Esophagus (tissue), 2 donors: ENCODE data around the gene XPC. TPM values are rescaled to one million over a fixed set of nuclear protein-coding genes. Genes with fewer than 3 reads are reported as not detected.

Source experiments
- H3K27ac ChIP-seq, 2 donors: one replicate each; pipeline ENCODE4 v1.5.1; 2013; ENCODE audit warnings: low read depth in 2 of 2, mild to moderate bottlenecking in 2 of 2, inconsistent platforms in 1 of 2, low read length in 1 of 2, moderate library complexity in 1 of 2
- H3K27me3 ChIP-seq, 2 donors: one replicate each; pipeline ENCODE4 v1.6.1; 2013; ENCODE audit warnings: low read length in 2 of 2, control low read depth in 1 of 2, mild to moderate bottlenecking in 1 of 2; ENCODE audit not compliant: insufficient read depth in 2 of 2, control insufficient read depth in 1 of 2
- H3K36me3 ChIP-seq, 2 donors: one replicate each; pipeline ENCODE4 v1.6.1; 2013; ENCODE audit warnings: low read length in 1 of 2; ENCODE audit not compliant: control insufficient read depth in 2 of 2, insufficient read depth in 2 of 2
- H3K4me1 ChIP-seq, 2 donors: one replicate each; pipeline ENCODE4 v1.6.1; 2013; ENCODE audit warnings: low read length in 1 of 2; ENCODE audit not compliant: control insufficient read depth in 2 of 2, insufficient read depth in 2 of 2
- H3K4me3 ChIP-seq, 2 donors: one replicate each; pipeline ENCODE4 v1.5.1; 2013; ENCODE audit warnings: low read length in 2 of 2, mild to moderate bottlenecking in 2 of 2, low read depth in 1 of 2, moderate library complexity in 1 of 2
- H3K9me3 ChIP-seq, 2 donors: one replicate each; pipeline ENCODE4 v1.6.1; 2013; ENCODE audit warnings: mild to moderate bottlenecking in 2 of 2, low read depth in 1 of 2, low read length in 1 of 2, moderate library complexity in 1 of 2; ENCODE audit not compliant: control insufficient read depth in 2 of 2, insufficient read depth in 1 of 2
- WGBS, 2 donors: extraction: QIAGEN DNeasy Blood & Tissue Kit; methylation state at CpG; one replicate each; pipeline ENCODE4 v1.1.7; 2013; 5-methylcytosine and 5-hydroxymethylcytosine counted together
- polyA plus RNA-seq, 2 donors: library from polyadenylated mRNA; stranded (reverse); fragments of 200-250 nt; gene quantifications; one replicate each; pipeline ENCODE4 v1.2.3, GENCODE V29; 2013
- donor health status: healthy with polysubstance abuse.
- donor health status: Bipolar disorder and iron deficiency.

XPC gene
- polyA plus RNA-seq, 2 donors: 12.1 to 12.6 TPM

GRCh38 chr3:14126887-14127505 is 51.4 kb downstream of the XPC start:
- peak overlapping the region in 1 of 2 donors; percentile 87 for H3K4me3 ChIP-seq
- H3K27me3 ChIP-seq: no peaks in the 10 kb centered on the region
- peaks cover 8 to 30% of the 10 kb centered on the region in 2 donors for H3K36me3 ChIP-seq
- H3K9me3 ChIP-seq: no peaks in the 10 kb centered on the region
- WGBS, 2 donors: 68 to 72% methylated on average over 5 of the region's 5 CpGs
- H3K4me1 ChIP-seq: peaks cover 5 to 37% of the 10 kb centered on the region in 2 donors
- peak overlapping the region; percentile 89 to 94 for H3K27ac ChIP-seq

DNA sequence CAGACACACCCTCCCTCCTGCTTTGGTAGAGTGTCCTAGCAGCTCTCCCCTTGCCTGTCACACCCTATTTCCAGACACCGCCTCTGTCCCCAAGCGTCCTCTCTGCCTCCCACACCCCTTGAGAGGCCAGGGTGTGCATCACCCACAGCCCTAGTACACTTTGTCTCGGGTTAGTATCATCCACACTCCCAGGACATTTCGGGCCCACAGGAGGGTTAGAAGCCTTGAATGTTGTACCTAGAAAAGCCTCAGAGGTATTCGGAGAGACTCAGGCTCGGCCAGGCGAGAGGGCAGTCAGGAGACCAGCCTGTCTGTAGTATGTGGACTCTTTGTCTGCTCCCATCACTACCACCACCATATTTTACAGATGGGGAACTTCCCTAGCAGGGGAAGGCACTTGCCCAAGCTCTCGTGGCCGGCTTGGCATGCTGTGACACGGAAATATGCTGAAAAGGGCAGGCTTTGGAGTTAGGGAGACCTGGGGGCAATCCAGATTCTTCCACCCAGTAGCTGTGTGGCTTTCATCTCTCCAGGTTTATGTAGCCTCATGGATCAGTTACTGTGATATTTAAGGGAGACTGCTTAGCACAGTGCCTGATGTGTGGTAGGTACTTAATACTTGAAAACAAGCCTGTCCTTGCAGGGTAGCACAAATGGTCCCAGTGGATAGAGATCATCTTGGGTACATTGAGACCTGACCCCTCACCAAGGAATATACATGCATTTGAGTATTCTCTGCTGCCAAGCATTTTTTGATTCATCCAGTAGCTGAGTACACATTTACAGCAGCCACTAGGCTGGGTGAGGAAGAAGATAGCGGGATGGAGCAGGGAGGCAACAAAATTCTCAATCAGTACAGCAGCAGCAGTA is 52.1 kb downstream of the XPC start:
- WGBS, 2 donors: 26 to 36% methylated on average over 11 of the region's 11 CpGs
- Histone ChIP-seq H3K27me3 (no peaks in the 10 kb centered on the region), H3K36me3 (peaks cover 8 to 22% of the 10 kb centered on the region in 2 donors), H3K27ac (peak overlapping the region; percentile 89 to 94), H3K4me3 (peak overlapping the region; percentile 77 to 87), H3K4me1 (peaks cover 5 to 37% of the 10 kb centered on the region in 2 donors), H3K9me3 (no peaks in the 10 kb centered on the region)

DNA sequence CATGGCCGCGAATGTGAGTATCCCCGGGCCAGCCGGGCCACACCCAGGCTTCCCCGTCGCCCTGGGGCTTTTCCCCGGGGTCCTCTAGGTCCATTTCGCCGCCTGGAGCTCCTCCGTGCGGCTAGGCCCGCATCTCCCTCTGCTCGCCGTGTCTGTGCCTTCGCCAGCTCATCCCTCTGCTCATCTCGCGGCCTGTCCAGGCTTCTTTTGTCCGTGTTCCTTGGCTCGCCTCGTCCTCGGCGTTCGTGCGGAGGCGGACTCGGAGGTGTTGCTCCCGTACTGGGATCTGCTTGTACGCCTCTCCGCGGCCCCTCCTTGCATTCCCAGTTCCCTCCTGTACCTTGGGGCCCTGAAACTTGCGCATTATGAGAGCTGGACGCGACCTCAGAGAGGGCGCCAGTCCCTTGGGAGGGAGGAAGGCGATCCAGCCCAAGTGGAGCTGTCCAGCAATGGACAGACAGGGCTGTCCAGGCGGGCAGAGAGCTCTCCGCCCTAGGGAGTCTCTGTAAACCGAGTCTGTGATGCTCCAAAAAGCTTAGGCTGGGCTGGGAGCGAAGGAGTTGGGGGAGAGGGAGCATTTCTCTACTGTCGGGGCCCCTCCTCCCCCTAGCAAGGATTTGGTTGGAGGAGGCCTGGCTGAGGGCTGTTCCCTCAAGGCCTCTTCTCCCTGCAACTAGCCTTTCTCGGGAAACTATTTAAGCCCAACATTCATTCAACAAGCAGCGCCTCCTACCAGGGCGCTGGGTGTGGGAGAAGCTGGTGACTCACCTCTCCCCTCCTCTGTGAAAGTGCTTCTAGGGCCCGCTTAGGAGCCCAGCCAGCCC is 53.0 kb downstream of the XPC start:
- no peaks in the 10 kb centered on the region for H3K9me3 ChIP-seq
- H3K4me1 ChIP-seq: peaks cover 5 to 37% of the 10 kb centered on the region in 2 donors

GRCh38 chr3:14124615-14125192 is 53.7 kb downstream of the XPC start, which contains the start of the genes CHCHD4 and TMEM43:
Gene CHCHD4, minus strand, starts transcription at chr3:14124870. Its CDS starts 194 bp downstream, at chr3:14124676.
Gene TMEM43, plus strand, starts transcription at chr3:14125052. Its CDS starts 142 bp downstream, at chr3:14125194.
- H3K4me1 ChIP-seq: peaks cover 5 to 37% of the 10 kb centered on the region in 2 donors
- peaks cover 8 to 10% of the 10 kb centered on the region in 2 donors for H3K36me3 ChIP-seq
- no peaks in the 10 kb centered on the region for H3K27me3 ChIP-seq
- H3K4me3 ChIP-seq: peak within 1 kb of the TSS; percentile 80 to 87
- WGBS, 2 donors: 0 to 1% methylated on average over 47 to 55 of the region's 55 CpGs
- no peaks in the 10 kb centered on the region for H3K9me3 ChIP-seq
- peak within 1 kb of the TSS; percentile 89 to 94 for H3K27ac ChIP-seq

More for the DNA sequence above, 53.0 kb downstream of the XPC start:
- peaks cover 8 to 14% of the 10 kb centered on the region in 2 donors for H3K36me3 ChIP-seq
- H3K27me3 ChIP-seq: no peaks in the 10 kb centered on the region
- WGBS, 2 donors: 0% methylated on average over 44 of the region's 44 CpGs
- H3K27ac ChIP-seq: peak overlapping the region; percentile 89 to 94
- H3K4me3 ChIP-seq: peak overlapping the region; percentile 77 to 87

GRCh38 chr3:14124223-14124614 is 54.2 kb downstream of the XPC start:
- Histone ChIP-seq H3K27me3 (no peaks in the 10 kb centered on the region), H3K9me3 (no peaks in the 10 kb centered on the region), H3K4me1 (peaks cover 5 to 37% of the 10 kb centered on the region in 2 donors), H3K36me3 (peaks cover 8% of the 10 kb centered on the region in 2 donors), H3K27ac (peak overlapping the region; percentile 86 to 94), H3K4me3 (peak overlapping the region; percentile 80 to 87)
- WGBS, 2 donors: 0% methylated on average over 28 to 37 of the region's 37 CpGs

DNA sequence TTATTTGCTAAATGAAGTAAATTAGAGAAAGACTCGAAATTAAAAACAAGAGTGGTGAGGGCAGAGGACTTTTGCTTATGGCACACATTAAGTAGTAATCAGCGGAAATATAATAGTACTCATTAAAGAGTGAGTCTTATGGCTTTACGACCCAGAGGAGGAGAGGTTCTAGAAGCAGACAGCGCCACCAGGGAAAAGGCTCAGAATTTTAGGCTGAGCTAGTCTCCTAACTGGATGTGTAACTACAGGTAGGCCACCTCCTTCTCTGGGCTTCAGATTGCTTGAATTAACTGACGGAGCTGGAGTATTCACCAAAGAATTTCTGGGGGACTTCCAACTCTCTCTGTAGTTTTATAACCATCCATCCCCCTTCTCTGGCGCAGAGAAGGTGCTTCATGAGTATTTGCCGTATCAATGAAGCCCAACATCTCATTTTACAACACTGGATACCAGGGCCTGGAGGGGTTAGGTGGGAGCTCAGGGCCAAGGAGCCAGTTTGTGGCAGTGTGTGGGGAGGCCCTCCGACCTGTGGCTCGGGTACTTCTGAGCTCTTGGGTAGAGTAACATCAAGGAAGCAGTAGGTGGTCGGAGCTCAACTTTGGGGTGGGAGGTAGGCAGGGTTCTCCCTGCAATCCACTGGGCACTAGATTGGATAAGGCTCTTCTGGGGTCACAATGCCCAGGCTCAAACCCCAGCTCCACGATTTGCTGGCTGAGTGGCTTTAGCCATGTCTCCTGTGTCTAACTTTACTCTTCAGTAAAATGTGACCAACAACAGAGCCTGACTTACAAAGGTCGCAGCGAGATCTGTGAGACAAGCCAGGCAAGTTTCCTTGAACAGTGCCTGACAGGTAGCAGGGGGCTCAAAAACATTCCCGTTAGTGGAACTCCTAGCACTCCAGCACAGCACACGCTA is 54.8 kb downstream of the XPC start:
- H3K27ac ChIP-seq: peak overlapping the region in 1 of 2 donors; percentile 94
- H3K4me3 ChIP-seq: peak overlapping the region; percentile 80 to 87
- WGBS, 2 donors: 37 to 39% methylated on average over 15 of the region's 15 CpGs
- peaks cover 5 to 6% of the 10 kb centered on the region in 2 donors for H3K36me3 ChIP-seq
- H3K4me1 ChIP-seq: peaks cover 5 to 38% of the 10 kb centered on the region in 2 donors
- H3K27me3 ChIP-seq: no peaks in the 10 kb centered on the region
- no peaks in the 10 kb centered on the region for H3K9me3 ChIP-seq

DNA sequence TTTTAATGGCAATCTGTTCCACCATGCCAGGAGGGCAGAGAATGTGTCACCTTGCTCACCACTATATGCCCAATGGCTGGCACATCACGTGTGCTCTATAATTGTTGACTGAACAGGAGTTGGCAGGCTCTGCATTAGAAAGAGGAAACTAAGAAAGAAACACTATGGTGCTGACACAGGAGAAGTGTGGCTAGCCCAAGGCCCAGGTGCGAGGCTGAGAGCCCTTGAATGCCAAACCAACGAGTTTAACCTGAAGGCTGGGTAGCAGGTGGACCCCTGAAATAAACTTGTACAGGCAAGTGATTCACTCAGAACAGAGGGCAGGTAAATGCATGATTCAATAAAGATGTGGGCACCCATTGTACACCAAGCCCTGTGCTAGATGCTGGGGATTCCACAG is 56.1 kb downstream of the XPC start:
- WGBS, 2 donors: 60 to 64% methylated on average over 3 of the region's 3 CpGs
- Histone ChIP-seq H3K27me3 (no peaks in the 10 kb centered on the region), H3K9me3 (no peaks in the 10 kb centered on the region), H3K4me1 (peaks cover 8 to 34% of the 10 kb centered on the region in 2 donors), H3K36me3 (no peaks in the 10 kb centered on the region), H3K27ac (no peak overlapping the region), H3K4me3 (no peak overlapping the region)

DNA sequence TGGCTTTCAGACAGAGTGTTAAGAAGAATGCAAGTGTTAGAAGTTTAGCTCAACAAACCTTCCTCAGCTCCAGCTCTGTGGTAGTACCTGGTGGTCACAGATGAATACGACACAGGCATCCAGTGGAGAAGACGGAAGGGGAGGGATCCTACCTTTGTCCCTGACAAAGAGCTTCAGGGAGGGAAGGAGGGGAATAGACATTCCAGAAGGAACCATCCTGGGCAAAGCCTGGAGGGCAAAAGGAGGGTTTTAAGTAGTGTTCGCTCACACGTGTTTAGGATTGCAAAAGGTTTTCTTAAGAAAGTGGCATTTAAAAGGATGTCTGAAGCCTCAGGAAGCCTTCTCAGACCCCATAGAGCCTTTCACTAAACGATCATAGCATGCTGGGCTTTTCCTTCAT is 56.5 kb downstream of the XPC start:
- Histone ChIP-seq H3K4me1 (peaks cover 8 to 30% of the 10 kb centered on the region in 2 donors), H3K36me3 (no peaks in the 10 kb centered on the region), H3K27me3 (no peaks in the 10 kb centered on the region), H3K27ac (no peak overlapping the region), H3K4me3 (no peak overlapping the region), H3K9me3 (no peaks in the 10 kb centered on the region)
- 79 to 90% methylated on average over 5 of the region's 5 CpGs for WGBS, 2 donors
